ENCODE data around the gene PFKFB4.

PFKFB4 gene

GRCh38 chr3:48528048-48528447 lies 28.6 kb downstream of the PFKFB4 start:
- no peak for TF ChIP-seq CTCF (IDR thresholded peaks at IDR 0.05; ENCODE audit: control insufficient read depth, insufficient read depth, low read depth, low read length, missing control alignments)

GRCh38 chr3:48524970-48525369 lies 31.6 kb downstream of the PFKFB4 start:
- DNase-seq (ENCODE audit: low read depth): no peak
- H3K4me3 ChIP-seq (ENCODE audit: control insufficient read depth, low read depth, low read length): no peak overlapping the region
- TF ChIP-seq CTCF (IDR thresholded peaks at IDR 0.05; ENCODE audit: control insufficient read depth, insufficient read depth, low read depth, low read length, missing control alignments): no peak

More at GRCh38 chr3:48528048-48528447, 28.6 kb downstream of the PFKFB4 start:
- no peak overlapping the region for H3K4me3 ChIP-seq (ENCODE audit: control insufficient read depth, low read depth, low read length)
- DNase-seq (ENCODE audit: low read depth): no peak

DNA sequence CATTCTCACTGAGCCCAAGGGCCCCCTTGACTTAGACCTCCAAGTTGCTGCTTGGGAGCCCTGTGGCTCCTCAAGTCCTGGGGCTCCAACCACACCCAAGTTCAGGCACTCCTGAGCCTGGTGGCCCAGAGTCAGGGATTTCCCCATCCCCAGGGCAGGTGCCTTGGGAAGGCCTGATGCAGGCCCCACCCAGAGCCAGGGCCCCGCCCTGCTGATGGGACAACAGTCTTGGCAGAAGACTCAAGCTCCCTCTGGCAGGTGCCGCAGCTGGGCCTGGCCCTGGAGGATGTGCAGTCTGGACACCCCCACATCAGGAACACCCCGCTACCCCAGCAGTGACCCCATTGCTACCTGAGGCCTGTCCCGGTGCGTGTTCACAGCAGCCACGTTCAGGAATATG lies 35.0 kb downstream of the PFKFB4 start:
- no peak overlapping the region for H3K4me3 ChIP-seq (ENCODE audit: control insufficient read depth, low read depth, low read length)
- DNase-seq (ENCODE audit: low read depth): no peak
- TF ChIP-seq CTCF (IDR thresholded peaks at IDR 0.05; ENCODE audit: control insufficient read depth, insufficient read depth, low read depth, low read length, missing control alignments): no peak

GRCh38 chr3:48519277-48519643 lies 37.3 kb downstream of the PFKFB4 start:
- H3K4me3 ChIP-seq (ENCODE audit: control insufficient read depth, low read depth, low read length): no peak overlapping the region
- DNase-seq (ENCODE audit: low read depth): no peak
- no peak for TF ChIP-seq CTCF (IDR thresholded peaks at IDR 0.05; ENCODE audit: control insufficient read depth, insufficient read depth, low read depth, low read length, missing control alignments)

- TF ChIP-seq CTCF (IDR thresholded peaks at IDR 0.05; ENCODE audit: control insufficient read depth, insufficient read depth, low read depth, low read length, missing control alignments): no peak
- no peak for DNase-seq (ENCODE audit: low read depth)
- no peak overlapping the region for H3K4me3 ChIP-seq (ENCODE audit: control insufficient read depth, low read depth, low read length)
Observed at GRCh38 chr3:48518638-48519276, 37.8 kb downstream of the PFKFB4 start.

- no peak for DNase-seq (ENCODE audit: low read depth)
- TF ChIP-seq CTCF (IDR thresholded peaks at IDR 0.05; ENCODE audit: control insufficient read depth, insufficient read depth, low read depth, low read length, missing control alignments): no peak
- H3K4me3 ChIP-seq (ENCODE audit: control insufficient read depth, low read depth, low read length): no peak overlapping the region
Observed at GRCh38 chr3:48518069-48518468, 38.5 kb downstream of the PFKFB4 start.

- no peak overlapping the region for H3K4me3 ChIP-seq (ENCODE audit: control insufficient read depth, low read depth, low read length)
- no peak for TF ChIP-seq CTCF (IDR thresholded peaks at IDR 0.05; ENCODE audit: control insufficient read depth, insufficient read depth, low read depth, low read length, missing control alignments)
- no peak for DNase-seq (ENCODE audit: low read depth)
Observed at GRCh38 chr3:48516571-48516970, 40.0 kb downstream of the PFKFB4 start.

All from AG09309 (cell line).